GM18499 (cell line): ENCODE results near the gene KDM4E.
A peak's percentile ranks its signal among the peaks of the same experiment; 100 is the strongest.
"Not testable (repeated sequence)": the region's sequence is repeated elsewhere in the genome, so short reads cannot be mapped to it uniquely, and the experiment has no call there.

Source experiments
- ATAC-seq: cut with Tn5 transposase; IDR thresholded peaks from one replicate; pipeline ENCODE4 v1.9.1; 2021; ENCODE audit warnings: moderate number of reproducible peaks; ENCODE audit not compliant: insufficient read depth, unreplicated experiment

Gene KDM4E

DNA sequence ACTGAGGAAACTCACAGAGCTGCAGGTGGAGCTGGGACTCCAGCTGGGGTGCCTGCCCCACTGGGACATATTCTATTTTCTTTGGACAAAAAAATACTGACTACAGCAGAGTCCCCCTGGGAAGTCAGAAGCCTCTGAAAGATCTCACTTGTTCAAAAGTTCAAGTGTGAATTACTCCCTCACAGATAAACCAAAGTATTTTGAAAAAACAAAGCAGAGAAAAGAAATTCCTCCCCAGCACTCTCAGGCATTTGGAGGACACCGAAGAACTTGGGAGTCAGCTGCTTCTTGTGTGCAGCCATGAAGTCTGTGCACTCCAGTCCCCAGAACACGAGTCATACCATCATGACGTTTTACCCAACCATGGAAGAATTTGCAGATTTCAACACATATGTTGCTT is 24.1 kb downstream of the KDM4E start, which contains the start of gene KDM4F:
TSS of gene KDM4F (plus strand) at position 301 of the 400 bp plus-strand sequence.
- ATAC-seq, result not testable (repeated sequence)

DNA sequence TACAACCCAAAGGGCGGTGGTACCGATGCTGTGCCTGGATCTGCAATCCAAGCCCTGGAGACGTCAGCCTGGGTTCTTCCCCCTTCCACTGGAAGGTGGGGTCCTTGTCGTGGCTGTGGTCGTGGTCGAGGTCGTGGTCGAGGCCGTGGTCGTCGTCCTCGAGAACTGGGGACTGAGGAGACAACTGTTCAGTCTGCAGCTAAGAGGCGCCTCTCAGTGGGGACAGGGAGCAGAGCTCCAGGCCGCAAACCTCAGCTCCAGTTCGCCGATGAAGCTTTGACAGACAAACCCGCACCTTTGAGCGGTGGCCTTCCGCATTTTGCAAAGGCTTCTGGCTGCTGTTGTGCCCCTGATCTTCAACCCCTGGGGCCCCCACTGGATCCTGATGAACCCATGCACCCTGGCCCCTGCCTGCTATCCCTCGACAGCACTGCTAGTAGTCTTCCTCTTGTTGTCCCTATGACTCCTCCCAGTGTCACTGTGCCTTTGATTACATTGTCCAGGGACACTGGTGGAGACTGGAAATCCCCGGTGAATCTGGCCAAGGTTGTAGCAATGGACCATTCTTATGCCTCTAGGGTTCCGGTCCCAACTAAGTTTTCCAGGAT is 25.6 kb downstream of the KDM4E start:
- no peak for ATAC-seq

DNA sequence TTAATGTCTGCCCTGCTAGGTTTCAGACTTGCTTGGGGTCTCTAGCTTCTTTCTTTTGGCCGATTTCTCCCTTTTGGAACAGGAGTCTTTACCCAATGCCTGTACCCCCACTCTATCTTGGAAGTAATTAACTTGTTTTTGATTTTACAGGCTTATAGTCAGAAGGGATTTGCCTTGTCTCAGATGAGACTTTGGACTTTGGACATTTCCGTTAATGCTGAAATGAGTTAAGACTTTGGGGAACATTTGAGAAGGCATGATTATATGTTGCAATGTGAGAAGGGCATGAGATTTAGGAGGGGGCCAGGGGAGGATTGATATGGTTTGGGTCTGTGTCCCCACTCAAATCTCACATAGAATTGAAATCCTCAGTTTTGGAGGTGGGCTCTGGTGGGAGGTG is 29.3 kb downstream of the KDM4E start:
- no peak for ATAC-seq

DNA sequence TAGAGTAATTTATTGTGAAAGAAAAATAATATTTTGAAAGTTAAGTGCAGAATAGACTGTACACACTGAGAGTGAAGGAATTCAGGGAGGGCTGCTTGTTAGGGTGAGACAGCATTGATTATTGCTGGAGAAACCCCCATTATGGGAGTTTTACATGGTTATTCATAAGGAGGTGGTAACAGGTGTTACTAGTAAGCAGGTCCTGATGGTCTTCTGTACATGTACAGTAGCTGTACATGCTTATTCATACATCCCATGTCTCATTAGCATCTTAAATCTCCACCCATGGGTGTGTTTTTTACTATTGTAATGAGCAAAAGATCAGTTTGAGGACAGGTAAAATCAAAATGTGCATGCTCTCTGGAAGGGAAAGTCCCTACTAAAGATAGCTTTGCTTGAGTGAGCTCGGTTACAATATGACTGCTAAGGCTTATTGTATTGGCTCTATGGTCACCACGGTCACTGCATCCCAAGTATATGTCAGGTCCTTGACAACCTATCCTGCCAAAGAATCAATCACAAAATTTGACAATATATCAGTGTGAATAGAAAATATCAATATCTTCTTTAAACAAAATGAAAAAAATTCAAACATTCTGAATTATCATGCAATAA is 30.3 kb downstream of the KDM4E start:
- peak; percentile 99 for ATAC-seq

DNA sequence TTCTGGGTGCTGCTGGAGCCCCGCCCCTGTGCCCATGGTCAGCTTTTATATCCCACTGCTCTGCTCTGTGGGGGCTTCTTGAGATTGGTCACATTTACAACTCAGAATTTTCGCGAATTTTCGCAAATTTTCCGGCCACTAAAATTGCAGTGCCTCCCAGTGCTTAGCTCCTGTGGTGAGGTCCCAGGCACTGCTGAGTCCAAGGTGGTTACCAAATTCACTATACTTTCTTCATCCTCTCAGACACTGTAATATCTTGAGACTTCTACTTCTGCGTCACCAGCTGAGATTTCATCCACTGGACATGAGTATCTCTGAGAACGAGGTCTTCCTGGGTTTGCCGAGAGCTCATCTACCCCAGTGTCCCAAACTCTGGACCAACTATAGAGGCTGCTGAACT is 32.9 kb downstream of the KDM4E start:
- no peak for ATAC-seq

DNA sequence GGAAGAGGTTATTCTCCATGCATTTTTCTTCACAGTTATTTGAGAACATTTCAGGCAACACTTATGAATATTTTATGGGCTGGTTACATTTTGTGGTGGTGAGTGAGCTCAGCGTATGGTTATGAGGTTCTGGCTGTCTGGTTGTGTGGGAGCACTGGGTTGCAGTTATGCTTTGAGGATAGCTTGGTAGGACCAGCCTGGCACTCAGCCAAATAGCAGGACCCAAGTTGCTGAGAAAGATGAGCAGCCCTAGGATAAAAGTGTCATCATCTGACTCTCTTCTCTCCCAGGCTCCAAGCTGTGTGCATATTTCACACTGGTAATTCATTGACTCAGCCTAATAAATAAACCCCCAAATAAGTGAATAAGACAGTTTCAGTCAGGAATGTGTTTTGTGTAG is 33.6 kb downstream of the KDM4E start:
- ATAC-seq, result no peak

DNA sequence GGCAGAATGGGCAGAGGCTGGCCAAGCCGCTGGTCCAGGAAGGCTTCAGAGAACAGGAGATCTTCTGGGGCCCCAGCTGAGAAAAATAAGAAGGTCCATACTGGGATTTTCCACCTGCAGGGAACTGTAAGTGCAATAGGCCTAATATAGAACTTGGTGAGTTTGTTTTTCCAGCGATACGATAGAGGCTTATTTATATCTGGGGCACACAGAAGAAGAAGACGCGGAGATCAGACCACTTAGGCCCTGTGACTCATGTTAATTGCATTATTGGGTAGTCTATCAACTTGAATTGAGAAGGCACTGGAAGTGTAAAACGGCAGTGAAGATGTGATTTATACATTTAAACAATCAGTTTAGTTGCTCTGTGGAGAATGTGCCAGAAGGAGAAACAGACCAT is 34.0 kb downstream of the KDM4E start:
- no peak for ATAC-seq

DNA sequence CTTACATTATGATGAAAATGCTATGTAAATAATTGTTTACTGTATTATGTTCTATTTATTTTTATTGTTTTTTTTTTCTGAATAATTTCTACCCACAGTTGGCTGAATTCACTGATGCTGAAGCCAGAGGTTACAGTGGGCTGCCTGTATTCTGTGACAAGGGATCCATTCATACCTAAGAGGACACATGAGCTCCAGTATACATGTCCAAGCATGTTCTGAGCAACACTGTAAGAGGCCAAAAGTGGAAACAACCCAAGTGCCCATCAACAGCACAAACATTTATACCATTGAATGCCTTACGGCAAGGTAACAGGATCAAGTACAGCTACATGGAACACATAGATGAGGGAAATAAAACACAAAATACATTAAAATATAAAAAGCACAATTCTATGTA is 40.3 kb downstream of the KDM4E start:
- ATAC-seq, result no peak

DNA sequence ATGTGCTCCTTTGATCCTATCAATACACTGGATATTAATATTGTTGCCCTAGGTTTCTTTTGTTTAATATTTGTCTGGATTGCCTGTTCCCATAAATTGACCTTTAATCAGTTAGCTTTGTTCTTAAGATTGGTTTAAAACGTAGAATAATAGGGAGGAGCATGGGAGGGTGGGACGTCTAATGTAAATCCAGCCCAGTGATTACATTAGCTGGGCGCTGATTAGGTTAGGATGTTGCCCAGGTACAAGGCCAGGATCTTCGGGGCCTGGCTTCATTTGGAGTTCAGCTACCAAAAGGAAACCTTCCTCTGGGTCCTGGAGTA is 41.6 kb downstream of the KDM4E start, which contains the start of gene SRSF8:
TSS of gene SRSF8 (plus strand) at position 204 of the 323 bp plus-strand sequence. CDS start 308 bp downstream, outside the sequence.
- ATAC-seq, result peak; percentile 21

DNA sequence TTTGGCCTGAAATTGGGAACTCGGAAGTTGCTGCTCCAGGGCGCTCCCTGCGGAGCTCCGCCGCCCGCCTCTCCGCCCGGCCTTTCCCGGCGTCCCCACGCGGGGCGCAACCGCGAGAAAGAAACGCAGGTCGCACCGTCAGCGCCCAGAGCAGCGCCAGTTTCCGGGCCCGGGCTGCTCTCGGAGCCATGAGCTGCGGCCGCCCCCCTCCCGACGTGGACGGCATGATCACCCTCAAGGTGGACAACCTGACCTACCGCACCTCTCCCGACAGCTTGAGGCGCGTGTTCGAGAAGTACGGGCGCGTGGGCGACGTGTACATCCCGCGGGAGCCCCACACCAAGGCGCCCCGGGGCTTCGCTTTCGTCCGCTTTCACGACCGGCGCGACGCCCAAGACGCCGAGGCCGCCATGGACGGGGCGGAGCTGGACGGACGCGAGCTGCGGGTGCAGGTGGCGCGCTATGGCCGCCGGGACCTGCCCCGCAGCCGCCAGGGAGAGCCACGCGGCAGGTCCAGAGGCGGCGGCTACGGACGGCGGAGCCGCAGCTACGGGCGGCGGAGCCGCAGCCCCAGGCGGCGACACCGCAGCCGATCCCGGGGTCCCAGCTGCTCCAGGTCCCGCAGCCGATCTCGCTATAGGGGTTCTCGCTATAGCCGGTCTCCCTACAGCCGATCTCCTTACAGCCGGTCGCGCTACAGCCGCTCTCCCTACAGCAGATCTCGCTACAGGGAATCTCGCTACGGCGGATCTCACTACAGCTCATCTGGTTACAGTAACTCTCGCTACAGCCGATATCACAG is 42.2 kb downstream of the KDM4E start:
- ATAC-seq, result peak; percentile 33

DNA sequence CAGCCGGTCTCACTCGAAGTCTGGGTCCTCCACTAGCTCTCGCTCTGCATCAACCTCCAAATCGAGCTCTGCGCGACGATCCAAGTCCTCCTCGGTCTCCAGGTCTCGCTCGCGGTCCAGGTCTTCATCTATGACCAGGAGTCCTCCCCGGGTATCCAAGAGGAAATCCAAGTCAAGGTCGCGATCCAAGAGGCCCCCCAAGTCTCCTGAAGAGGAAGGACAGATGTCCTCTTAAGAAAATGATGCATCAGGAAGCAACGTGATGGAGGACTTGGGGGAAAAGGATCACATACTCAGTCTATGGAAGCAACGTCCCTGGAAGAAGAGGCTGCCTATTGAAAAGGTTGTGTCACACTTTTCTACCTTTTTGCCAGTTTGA is 42.8 kb downstream of the KDM4E start:
- ATAC-seq, result no peak

DNA sequence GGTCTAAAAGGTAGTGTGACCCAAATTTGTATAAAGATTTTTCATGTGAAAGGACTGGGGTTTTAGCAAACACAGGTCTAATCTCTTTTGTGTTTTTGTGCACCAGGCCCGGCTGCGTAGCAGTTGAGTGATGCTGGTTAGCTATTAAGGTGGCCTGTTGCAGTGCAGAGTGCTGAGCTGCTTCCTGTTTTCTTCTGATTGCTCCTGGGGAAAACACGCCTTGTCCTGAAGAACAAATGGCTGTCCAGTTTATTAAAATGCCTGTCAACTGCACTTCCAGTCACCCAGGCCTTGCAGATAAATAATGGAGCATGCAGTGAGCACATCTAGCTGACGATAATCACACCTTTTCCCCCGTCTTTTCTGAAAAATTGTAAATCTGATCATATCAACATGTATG is 43.5 kb downstream of the KDM4E start:
- peak; percentile 66 for ATAC-seq

DNA sequence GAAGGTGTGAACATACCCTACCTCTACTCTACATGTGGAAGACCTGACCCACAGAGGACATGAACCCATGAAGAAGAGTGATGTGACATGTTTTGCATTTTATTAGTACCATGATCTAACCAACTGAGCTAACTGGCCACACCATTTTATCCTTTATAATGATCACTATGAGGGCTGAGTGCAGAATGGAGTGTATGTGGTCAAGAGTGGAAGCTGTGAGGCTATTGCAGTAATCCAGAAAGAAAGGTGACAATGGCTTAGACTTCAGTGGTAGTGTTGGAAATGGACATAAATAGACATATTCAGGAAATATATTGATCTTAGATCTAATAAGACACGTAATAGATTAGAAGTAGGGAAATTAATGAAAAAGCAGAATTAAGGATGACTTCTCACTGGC is 45.4 kb downstream of the KDM4E start:
- no peak for ATAC-seq

DNA sequence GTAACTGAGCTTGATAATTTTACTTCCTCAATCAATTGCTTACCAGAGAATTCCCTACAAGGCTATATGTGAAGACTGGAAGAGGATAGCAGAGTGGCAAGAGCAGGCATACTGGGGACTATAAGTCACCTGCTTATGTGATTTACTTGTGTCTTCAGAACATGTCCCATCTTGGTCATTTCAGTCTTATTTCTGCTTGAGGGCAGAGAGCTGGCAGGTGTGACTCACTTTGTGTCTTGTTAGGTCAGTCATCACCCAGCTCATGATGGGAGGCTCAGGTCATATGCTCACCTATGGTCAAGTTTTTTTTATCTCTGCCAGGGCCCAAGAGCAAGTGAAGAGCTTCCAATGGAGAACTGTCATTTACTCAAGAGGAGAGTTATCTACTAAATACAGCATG is 47.9 kb downstream of the KDM4E start:
- no peak for ATAC-seq

DNA sequence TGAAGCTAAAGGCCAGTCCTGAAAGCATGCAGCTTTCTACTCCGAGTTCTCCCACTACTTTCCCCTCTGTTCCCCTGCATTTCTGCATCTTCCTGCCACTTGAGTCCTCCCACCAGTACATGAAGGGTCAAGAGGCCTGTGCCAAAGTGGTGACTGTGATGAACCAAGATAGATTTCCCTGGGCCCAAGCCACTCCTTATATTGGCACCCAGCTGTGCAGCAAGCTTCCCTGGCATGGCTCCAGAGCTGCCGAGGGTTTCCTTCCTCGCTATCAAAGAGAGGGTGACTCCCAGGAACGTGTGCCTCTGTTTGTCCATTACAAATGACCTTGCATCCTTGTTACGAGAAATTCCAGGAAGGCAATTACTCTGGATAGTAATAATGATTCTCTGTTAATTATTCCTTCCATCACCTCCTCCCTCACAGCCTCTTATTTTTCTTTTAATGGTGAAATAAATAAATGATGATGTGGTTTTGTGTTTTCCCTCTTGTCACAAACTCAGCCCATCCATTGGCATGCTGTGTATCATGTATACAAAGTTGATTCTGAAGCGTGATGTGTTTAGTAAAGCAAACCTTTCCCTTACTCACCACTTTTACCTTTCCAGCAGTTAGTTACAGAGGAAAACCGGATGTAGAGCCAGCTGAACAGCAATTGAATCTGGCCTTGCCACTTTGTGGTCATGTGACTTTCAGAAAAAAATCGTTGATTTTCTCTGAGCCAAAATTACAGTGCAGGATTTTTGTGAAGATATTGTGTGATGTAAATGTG is 49.9 kb downstream of the KDM4E start:
- no peak for ATAC-seq

DNA sequence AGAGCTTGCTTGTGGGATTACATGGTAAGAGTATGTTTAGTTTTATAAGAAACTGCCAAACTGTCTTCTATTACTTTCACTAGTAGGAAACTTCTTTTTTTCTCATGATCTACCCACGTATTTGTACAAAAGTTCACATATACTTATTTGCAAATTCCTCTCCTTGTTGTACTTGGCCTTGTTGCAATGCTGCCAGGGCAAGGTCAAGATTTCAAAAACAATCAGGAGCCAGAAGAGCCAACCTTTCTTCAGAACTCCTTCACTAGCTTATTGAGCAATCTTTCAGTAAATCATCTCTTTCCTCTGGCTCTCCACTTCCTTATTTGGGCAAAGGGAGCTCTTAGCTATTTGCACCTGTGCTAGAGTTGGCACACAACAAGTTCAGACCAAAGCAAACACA is 51.4 kb downstream of the KDM4E start:
- peak; percentile 58 for ATAC-seq

DNA sequence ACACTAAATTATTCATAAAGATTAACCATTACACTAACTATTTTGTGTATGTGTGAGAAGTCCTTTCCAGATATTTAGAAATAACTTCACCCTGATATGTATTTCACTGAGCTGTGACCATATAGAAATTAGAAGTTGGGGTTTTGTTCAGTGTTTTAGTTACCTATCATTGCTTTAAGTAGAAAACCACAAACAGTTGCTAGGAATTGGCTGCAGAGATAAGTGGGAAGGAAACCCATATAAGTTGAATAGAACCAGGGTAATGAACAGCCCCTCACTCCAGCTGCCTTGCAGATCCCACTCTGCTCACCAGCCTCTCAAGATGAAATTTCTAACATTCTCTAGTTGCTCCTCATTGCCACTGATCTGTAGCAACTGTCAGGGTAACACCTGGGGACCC is 51.9 kb downstream of the KDM4E start:
- no peak for ATAC-seq
